Keratinocyte (primary cell): ENCODE results near the gene DLGAP1.

Experiments
- CTCF ChIP-seq, 3 experiments: IDR thresholded peaks in 1 of 3; conservative IDR thresholded peaks in 1 of 3; optimal IDR thresholded peaks in 1 of 3; 2 replicates in 2 of 3; 3 replicates in 1 of 3; pipeline versions ENCODE3 to v1.5.1; 2011; ENCODE audit warnings: low read length in 3 of 3, mild to moderate bottlenecking in 3 of 3, moderate library complexity in 2 of 3, control low read depth in 1 of 3, inconsistent platforms in 1 of 3; ENCODE audit not compliant: insufficient read depth in 2 of 3; ENCODE audit errors: extremely low read depth in 1 of 3
- EZH2 ChIP-seq: IDR thresholded peaks from one replicate; pipeline ENCODE4 v1.6.1; 2012; ENCODE audit warnings: inconsistent platforms, mild to moderate bottlenecking, low read length, moderate library complexity

GRCh38 chr18:4207383-4207985 lies 247.6 kb downstream of the DLGAP1 start:
- TF ChIP-seq CTCF (optimal IDR thresholded peaks at IDR 0.05 in 1 of 3, IDR thresholded peaks at IDR 0.05 in 1 of 3, conservative IDR thresholded peaks at IDR 0.05 in 1 of 3; ENCODE audit: extremely low read depth in 1 of 3, insufficient read depth in 2 of 3, low read length in 3 of 3) (no peak), EZH2 (no peak)
